Measurements from ENCODE around the gene L3MBTL4. TPM values are rescaled to one million over a fixed set of nuclear protein-coding genes. Genes with fewer than 3 reads are reported as not detected.

The L3MBTL4 gene
- total RNA-seq, 1 experiment from 2014 or later: 0.87 TPM

- no peaks in the 10 kb centered on the region for H3K27me3 ChIP-seq (ENCODE audit: control insufficient read depth, insufficient read depth, low read length)
- in situ Hi-C loops (cut with HindIII; ENCODE audit: low pct_unique_long_range_greater_than_20kb, low sequenced_read_pairs) (no loop called here), intact Hi-C loops (cut with micrococcal nuclease; ENCODE audit: unreplicated experiment) (no loop called here)
- no peaks in the 10 kb centered on the region for H3K9me3 ChIP-seq (ENCODE audit: control insufficient read depth, insufficient read depth, low read depth, low read length)
- H3K4me1 ChIP-seq (ENCODE audit: control insufficient read depth, insufficient read depth, low read length): no peaks in the 10 kb centered on the region
- H3K27ac ChIP-seq (ENCODE audit: low read length): no peak overlapping the region
- no TSS peak for BruUV-seq (replicated peaks)
- DNase-seq (ENCODE audit: low read depth, low spot score): no peak
- no peak for TF ChIP-seq CTCF (IDR thresholded peaks at IDR 0.05)
- TF ChIP-seq POLR2AphosphoS5 (IDR thresholded peaks at IDR 0.05; ENCODE audit: low read depth, low read length): no peak
- no peak for TF ChIP-seq SIN3A (IDR thresholded peaks at IDR 0.05; ENCODE audit: borderline replicate concordance, insufficient read depth, low read depth, low read length)
- TF ChIP-seq REST (IDR thresholded peaks at IDR 0.05; ENCODE audit: insufficient read depth in 1 of 2, low read depth in 2 of 2, low read length in 1 of 2): no peak
- no peak for TF ChIP-seq TCF7L2 (IDR thresholded peaks at IDR 0.05; ENCODE audit: low read depth, low read length)
- no peak for ATAC-seq
- POLR2A ChIA-PET: no interaction called here
- H3K4me3 ChIP-seq (ENCODE audit: low read depth in 2 of 2, low read length in 2 of 2): no peak overlapping the region
- H3K36me3 ChIP-seq (ENCODE audit: control insufficient read depth, insufficient read depth, low read length): no peaks in the 10 kb centered on the region
- CTCF ChIA-PET: no interaction called here
These were observed 62.4 kb downstream of the L3MBTL4 start for GRCh38 chr18:6352275-6352674.

GRCh38 chr18:6342990-6343389 is 71.7 kb downstream of the L3MBTL4 start:
- no TSS peak for BruUV-seq (replicated peaks)
- ATAC-seq (no peak), DNase-seq (ENCODE audit: low read depth, low spot score) (no peak)
- in situ Hi-C loops (cut with HindIII; ENCODE audit: low pct_unique_long_range_greater_than_20kb, low sequenced_read_pairs) (no loop called here), intact Hi-C loops (cut with micrococcal nuclease; ENCODE audit: unreplicated experiment) (no loop called here)
- Histone ChIP-seq H3K36me3 (ENCODE audit: control insufficient read depth, insufficient read depth, low read length) (no peaks in the 10 kb centered on the region), H3K27me3 (ENCODE audit: control insufficient read depth, insufficient read depth, low read length) (no peaks in the 10 kb centered on the region), H3K4me3 (ENCODE audit: low read depth in 2 of 2, low read length in 2 of 2) (no peak overlapping the region), H3K4me1 (ENCODE audit: control insufficient read depth, insufficient read depth, low read length) (no peaks in the 10 kb centered on the region), H3K27ac (ENCODE audit: low read length) (no peak overlapping the region), H3K9me3 (ENCODE audit: control insufficient read depth, insufficient read depth, low read depth, low read length) (no peaks in the 10 kb centered on the region)
- CTCF ChIA-PET: no interaction called here
- POLR2A ChIA-PET: no interaction called here
- TF ChIP-seq CTCF (IDR thresholded peaks at IDR 0.05) (no peak), REST (IDR thresholded peaks at IDR 0.05; ENCODE audit: insufficient read depth in 1 of 2, low read depth in 2 of 2, low read length in 1 of 2) (no peak), TCF7L2 (IDR thresholded peaks at IDR 0.05; ENCODE audit: low read depth, low read length) (no peak), SIN3A (IDR thresholded peaks at IDR 0.05; ENCODE audit: borderline replicate concordance, insufficient read depth, low read depth, low read length) (no peak), POLR2AphosphoS5 (IDR thresholded peaks at IDR 0.05; ENCODE audit: low read depth, low read length) (no peak)

Data from Panc1 (cell line).